ENCODE results near the gene C4B.
"Not testable (repeated sequence)": the region's sequence is repeated elsewhere in the genome, so short reads cannot be mapped to it uniquely, and the experiment has no call there.

C4B gene

GRCh38 chr6:31981744-31982143 is 32.9 kb upstream of the C4B start, which contains the start of gene C4A:
TSS of gene C4A (plus strand) at chr6:31982057. CDS start at chr6:31982108, 51 bp downstream.
- not testable (repeated sequence) for DNase-seq

- DNase-seq = not testable (repeated sequence)
These were observed 25.2 kb upstream of the C4B start for GRCh38 chr6:31989363-31989762.

- not testable (repeated sequence) for DNase-seq
These were observed 20.2 kb upstream of the C4B start for GRCh38 chr6:31994421-31994820.

GRCh38 chr6:31996385-31996784 is 18.2 kb upstream of the C4B start:
- not testable (repeated sequence) for DNase-seq

- DNase-seq = not testable (repeated sequence)
These were observed 11.9 kb upstream of the C4B start for GRCh38 chr6:32002546-32003268.

GRCh38 chr6:32003301-32003700 is 11.3 kb upstream of the C4B start:
- DNase-seq = not testable (repeated sequence)

GRCh38 chr6:32004393-32004792 is 10.2 kb upstream of the C4B start:
- not testable (repeated sequence) for DNase-seq

GRCh38 chr6:32004864-32005537 is 9.6 kb upstream of the C4B start:
- DNase-seq = not testable (repeated sequence)

- DNase-seq = not testable (repeated sequence)
These were observed 9.1 kb upstream of the C4B start for GRCh38 chr6:32005538-32005880.

- DNase-seq = not testable (repeated sequence)
These were observed 8.5 kb upstream of the C4B start for GRCh38 chr6:32005991-32006529.

GRCh38 chr6:32007086-32007485 is 7.5 kb upstream of the C4B start:
- DNase-seq = not testable (repeated sequence)

- not testable (repeated sequence) for DNase-seq
These were observed 6.6 kb upstream of the C4B start for GRCh38 chr6:32008037-32008436.

GRCh38 chr6:32008616-32009015 is 6.0 kb upstream of the C4B start:
- not testable (repeated sequence) for DNase-seq

- DNase-seq = not testable (repeated sequence)
These were observed 5.1 kb upstream of the C4B start for GRCh38 chr6:32009537-32009936.

GRCh38 chr6:32010856-32011530 is 3.6 kb upstream of the C4B start:
- not testable (repeated sequence) for DNase-seq

GRCh38 chr6:32012941-32013617 is 1.5 kb upstream of the C4B start:
- not testable (repeated sequence) for DNase-seq

GRCh38 chr6:32013738-32014137 is 857 bp upstream of the C4B start:
- DNase-seq = not testable (repeated sequence)

GRCh38 chr6:32022100-32022499 is 7.5 kb downstream of the C4B start:
- not testable (repeated sequence) for DNase-seq

- not testable (repeated sequence) for DNase-seq
These were observed 14.0 kb downstream of the C4B start for GRCh38 chr6:32028631-32029030.

GRCh38 chr6:32029553-32029952 is 15.0 kb downstream of the C4B start:
- not testable (repeated sequence) for DNase-seq

- DNase-seq = not testable (repeated sequence)
These were observed 20.9 kb downstream of the C4B start for GRCh38 chr6:32035283-32036013.

- DNase-seq = not testable (repeated sequence)
These were observed 22.5 kb downstream of the C4B start for GRCh38 chr6:32037136-32037535.
